GM12878 (cell line): ENCODE measurements around the gene PSMD1. TPM values are rescaled to one million over a fixed set of nuclear protein-coding genes. Genes with fewer than 3 reads are reported as not detected.

Source experiments
- ATAC-seq: fragments of 200-7000 bp; cut with Tn5 transposase; 3 replicates; pipeline ENCODE4 v1.9.1; 2020; ENCODE audit warnings: mild to moderate bottlenecking, moderate library complexity
- BruUV-seq: library from RNA; stranded (reverse); fragments of 400-500 nt; replicated peaks from 2 replicates; lab custom pipeline; 2021; lab: Mats Ljungman, UMichigan
- CTCF ChIA-PET: fragments of 300-600 bp; sonication (Branson Sonifier 250); formaldehyde crosslinking; extraction: SDS; loops from one replicate; lab custom pipeline; 2021; ENCODE audit warnings: inconsistent platforms; lab: Yijun Ruan, JAX
- POLR2A ChIA-PET: fragments of 350-600 bp; formaldehyde crosslinking; extraction: SDS; loops from one replicate; lab custom pipeline; 2021; ENCODE audit warnings: inconsistent platforms; lab: Charles Lee
- RAD21 ChIA-PET: fragments of 300-600 bp; sonication (Branson Sonifier 250); formaldehyde crosslinking; loops from one replicate; lab custom pipeline; 2023; ENCODE audit warnings: antibody characterized with exemption; ENCODE audit not compliant: unreplicated experiment; lab: Charles Lee
- SMC1A ChIA-PET: fragments of 300-600 bp; sonication (Branson Sonifier 250); formaldehyde crosslinking; loops from one replicate; lab custom pipeline; 2023; ENCODE audit not compliant: unreplicated experiment, uncharacterized antibody; lab: Charles Lee
- DNase-seq: peaks from one replicate; pipeline ENCODE4 v3.0.0-alpha.2; 2011; ENCODE audit warnings: low read depth, low spot score
- FAIRE-seq: peaks from 3 replicates; lab custom pipeline; 2011; peaks lifted over from hg19 to GRCh38; lab: Jason Lieb, UNC
- H2AFZ ChIP-seq: 2 replicates; pipeline ENCODE4 v1.6.0; 2011; ENCODE audit warnings: low read depth, low read length, control low read depth; ENCODE audit not compliant: control insufficient read depth
- H3K27ac ChIP-seq: 2 replicates; pipeline ENCODE4 v1.5.1; 2011; ENCODE audit warnings: control low read depth; ENCODE audit not compliant: control insufficient read depth, insufficient read depth
- H3K27me3 ChIP-seq, 2 experiments: replicated peaks in 1 of 2; 2 replicates each; pipeline versions ENCODE4 v1.6.0 to v1.6.1; 2011; ENCODE audit warnings: low read length in 1 of 2; ENCODE audit not compliant: control insufficient read depth in 2 of 2, insufficient read depth in 2 of 2
- H3K36me3 ChIP-seq, 2 experiments: 2 replicates each; pipeline ENCODE4 v1.5.1; 2011; ENCODE audit warnings: low read length in 1 of 2; ENCODE audit not compliant: control insufficient read depth in 2 of 2, insufficient read depth in 2 of 2
- H3K4me1 ChIP-seq: 2 replicates; pipeline ENCODE4 v1.6.1; 2011; ENCODE audit warnings: mild to moderate bottlenecking, low read length, moderate library complexity, mixed read lengths; ENCODE audit not compliant: control insufficient read depth, insufficient read depth
- H3K4me2 ChIP-seq: 2 replicates; pipeline ENCODE4 v1.6.0; 2011; ENCODE audit warnings: control low read depth; ENCODE audit not compliant: control insufficient read depth, insufficient read depth
- H3K4me3 ChIP-seq: fragments of 200-600 bp; sonication (generic); 2 replicates; pipeline ENCODE4 v1.5.1; 2016
- H3K79me2 ChIP-seq: 2 replicates; pipeline ENCODE4 v1.6.0; 2011; ENCODE audit warnings: low read length; ENCODE audit not compliant: control insufficient read depth, insufficient read depth
- H3K9ac ChIP-seq: 2 replicates; pipeline ENCODE4 v1.8.0; 2011; ENCODE audit warnings: low read length, control low read depth, mixed read lengths; ENCODE audit not compliant: control insufficient read depth, insufficient read depth
- H3K9me3 ChIP-seq: replicated peaks from 3 replicates; pipeline ENCODE4 v1.5.1; 2011; ENCODE audit warnings: mild to moderate bottlenecking, low read length; ENCODE audit not compliant: control insufficient read depth, insufficient read depth
- H4K20me1 ChIP-seq: 2 replicates; pipeline ENCODE4 v1.6.0; 2011; ENCODE audit not compliant: control insufficient read depth, insufficient read depth
- GABPA ChIP-seq: IDR thresholded peaks from 2 replicates; pipeline ENCODE4 v1.6.1; 2014; ENCODE audit warnings: antibody characterized with exemption, low read depth, mild to moderate bottlenecking, inconsistent platforms
- HCFC1 ChIP-seq: fragments of 150-350 bp; IDR thresholded peaks from 2 replicates; pipeline ENCODE4 v1.6.1; 2014; ENCODE audit warnings: low read length
- JUND ChIP-seq: IDR thresholded peaks from 2 replicates; pipeline ENCODE4 v1.6.1; 2012; ENCODE audit warnings: low read depth, mild to moderate bottlenecking, low read length, improper control_type of control experiment, moderate library complexity
- KDM1A ChIP-seq: fragments of 200-600 bp; sonication (generic); IDR thresholded peaks from 2 replicates; pipeline ENCODE4 v1.6.1; 2016; ENCODE audit warnings: borderline replicate concordance
- NR2F1 ChIP-seq: fragments of 450-650 bp; conservative IDR thresholded peaks from 2 replicates; pipeline ENCODE4 v1.6.1; 2017; ENCODE audit warnings: mild to moderate bottlenecking
- POU2F2 ChIP-seq: IDR thresholded peaks from 3 replicates; pipeline ENCODE4 v1.6.1; 2011; ENCODE audit warnings: low read depth, mild to moderate bottlenecking, low read length, borderline replicate concordance
- RB1 ChIP-seq: fragments of 450-650 bp; formaldehyde crosslinking; IDR thresholded peaks from 2 replicates; pipeline ENCODE4 v1.6.1; 2017; ENCODE audit warnings: mild to moderate bottlenecking, borderline replicate concordance
- RBBP5 ChIP-seq: fragments of 200-600 bp; sonication (generic); conservative IDR thresholded peaks from 2 replicates; pipeline ENCODE4 v1.6.1; 2016
- ZBED1 ChIP-seq: IDR thresholded peaks from 2 replicates; pipeline ENCODE4 v1.6.1; 2016; ENCODE audit warnings: borderline replicate concordance
- WGBS: methylation state at CpG from one replicate; pipeline ENCODE4 v1.1.6; 2016; ENCODE audit warnings: low lambda C conversion rate; ENCODE audit not compliant: insufficient replicate concordance, insufficient coverage; ENCODE audit errors: missing lambda C conversion rate; 5-methylcytosine and 5-hydroxymethylcytosine counted together
- in situ Hi-C: fragments of 300-500 bp; cut with MboI; formaldehyde crosslinking; loops from 9 replicates; pipeline ENCODE4 v1.14.3; 2018; ENCODE audit warnings: mixed read lengths
- intact Hi-C: fragments of 100-400 bp; cut with micrococcal nuclease; formaldehyde crosslinking; loops from one replicate; pipeline ENCODE4 v1.14.2; 2022; ENCODE audit not compliant: unreplicated experiment
- polyA plus RNA-seq, 11 experiments: library from polyadenylated mRNA; depleted of rRNA in 4 of 11; unstranded in 6 of 11; stranded (reverse) in 5 of 11; fragments of >200 nt; fragmentation: Nextera tagmentation in 4 of 11; fragmentation: Illumina TruSeq in 1 of 11; extraction: Ambion mirVana in 4 of 11; extraction: Trizol in 1 of 11; gene quantifications; 1 replicate in 1 of 11; 2 replicates in 10 of 11; pipeline versions ENCODE4 v1.2.1 to v1.2.3, GENCODE V29; 2011 to 2016; ENCODE audit warnings: inconsistent platforms in 2 of 11, missing spikeins in 2 of 11, low read depth in 1 of 11
- total RNA-seq, 4 experiments: library from RNA; depleted of rRNA in 3 of 4; stranded (reverse); fragments of >200 nt in 3 of 4; fragmentation: Illumina TruSeq in 1 of 4; extraction: Trizol in 1 of 4; gene quantifications; 2 replicates each; pipeline versions ENCODE4 v1.2.1 to v1.2.3, GENCODE V29; 2013 to 2021
- TF ChIP-seq, protein P1 (sequence below): IDR thresholded peaks from 2 replicates; pipeline ENCODE4 v1.6.1; 2011; ENCODE audit warnings: low read depth, mild to moderate bottlenecking, low read length, moderate library complexity, borderline replicate concordance; ENCODE audit errors: extremely low read depth
- TF ChIP-seq, protein P2 (sequence below): IDR thresholded peaks from 2 replicates; pipeline ENCODE4 v1.6.1; 2012; ENCODE audit warnings: low read depth, low read length, improper control_type of control experiment
- TF ChIP-seq, protein P3 (sequence below): fragments of 150-350 bp; IDR thresholded peaks from 2 replicates; pipeline ENCODE4 v1.6.1; 2016; ENCODE audit warnings: low read depth, low read length
- TF ChIP-seq, protein P4 (sequence below): fragments of 450-650 bp; formaldehyde crosslinking; IDR thresholded peaks from 2 replicates; pipeline ENCODE4 v1.4.0; 2020; ENCODE audit warnings: mild to moderate bottlenecking, moderate library complexity
- TF ChIP-seq, protein P5 (sequence below): IDR thresholded peaks from 2 replicates; pipeline ENCODE4 v1.6.1; 2012; ENCODE audit warnings: low read length, inconsistent platforms

The PSMD1 gene
- total and polyA plus RNA-seq, 10 of the 15 experiments (the other 5 are each of a cell fraction or from before 2014, with no cell fraction given), result 87.4 to 220 (median 139) TPM

DNA sequence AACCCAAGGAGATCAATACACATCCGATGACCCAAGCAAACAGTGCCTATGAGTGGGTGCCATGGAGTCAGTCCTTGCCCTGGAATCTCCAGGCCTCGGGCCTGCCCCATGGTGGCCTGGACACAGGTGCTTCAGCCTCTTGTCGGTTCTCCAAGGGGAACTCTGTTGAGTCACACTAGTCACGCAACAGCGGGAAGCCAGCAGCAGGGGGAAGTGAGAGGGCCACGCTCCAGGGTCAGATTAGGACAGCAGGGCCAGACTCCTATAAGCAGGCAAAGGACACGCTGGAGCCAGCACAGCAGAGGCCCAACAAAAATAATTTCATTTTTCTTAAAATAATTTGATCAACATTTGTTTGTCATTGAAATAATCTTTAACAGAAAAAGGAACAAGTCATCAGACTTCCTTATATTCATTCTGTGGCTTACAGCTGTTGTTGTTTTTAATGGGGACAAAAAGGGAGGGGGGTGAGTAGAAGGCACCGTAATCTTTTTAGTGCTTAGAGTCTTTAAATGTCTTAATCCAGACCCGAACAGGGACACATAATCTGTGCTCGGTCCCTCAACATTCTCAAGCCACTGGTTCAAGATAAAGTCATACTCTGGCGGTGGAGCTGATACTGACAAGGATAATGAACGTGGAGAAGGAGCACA is 125.3 kb downstream of the PSMD1 start:
- ATAC-seq, result peak; percentile 75
- H3K4me1 ChIP-seq, result peaks cover 48% of the 10 kb centered on the region
- intact Hi-C loops, result loop anchor here (2.0 kb wide), 1 partner anchor 45 kb away; no protein-coding TSS in a partner anchor
- H3K9ac ChIP-seq, result peak overlapping the region; percentile 59
- no peaks in the 10 kb centered on the region for H3K27me3 ChIP-seq
- H3K9me3 ChIP-seq, result no peaks in the 10 kb centered on the region
- ChIA-PET SMC1A (interaction anchor here (0.6 to 2.8 kb wide), 10 partner anchors 8 to 212 kb away, joined by 3 to 18 read pairs (median 4); partner anchors contain the start of gene ARMC9), CTCF (interaction anchor here (0.8 to 1.2 kb wide), 5 partner anchors 8 to 225 kb away, joined by 3 to 4 read pairs (median 3); no protein-coding TSS in a partner anchor), POLR2A (interaction anchor here (0.5 to 1.0 kb wide), 3 partner anchors 13 to 448 kb away, joined by 3 to 4 read pairs (median 3); no protein-coding TSS in a partner anchor), RAD21 (interaction anchor here (0.9 to 1.0 kb wide), 2 partner anchors 78 to 234 kb away, joined by 3 to 4 read pairs; no protein-coding TSS in a partner anchor)
- peak; percentile 52 for DNase-seq
- peak overlapping the region; percentile 81 for H3K27ac ChIP-seq
- peaks cover 2% of the 10 kb centered on the region; the same call in 1 of the 2 replicates for H3K79me2 ChIP-seq
- peak overlapping the region; percentile 34; the same call in 1 of the 2 replicates for H3K4me3 ChIP-seq
- in situ Hi-C loops, result no loop called here
- WGBS, result 40% methylated on average over 12 of the region's 12 CpGs
- no peaks in the 10 kb centered on the region for H4K20me1 ChIP-seq
- no peak for FAIRE-seq
- no peaks in the 10 kb centered on the region for H3K36me3 ChIP-seq
- H2AFZ ChIP-seq, result peak overlapping the region; percentile 31
- peak overlapping the region; percentile 56 for H3K4me2 ChIP-seq
- BruUV-seq, result TSS peak; percentile 67
- TF ChIP-seq GABPA, result no peak
- TF ChIP-seq, protein P1, sequence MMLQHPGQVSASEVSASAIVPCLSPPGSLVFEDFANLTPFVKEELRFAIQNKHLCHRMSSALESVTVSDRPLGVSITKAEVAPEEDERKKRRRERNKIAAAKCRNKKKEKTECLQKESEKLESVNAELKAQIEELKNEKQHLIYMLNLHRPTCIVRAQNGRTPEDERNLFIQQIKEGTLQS, result no peak
- TF ChIP-seq KDM1A, result no peak
- TF ChIP-seq ZBED1, result no peak
- TF ChIP-seq, protein P2, sequence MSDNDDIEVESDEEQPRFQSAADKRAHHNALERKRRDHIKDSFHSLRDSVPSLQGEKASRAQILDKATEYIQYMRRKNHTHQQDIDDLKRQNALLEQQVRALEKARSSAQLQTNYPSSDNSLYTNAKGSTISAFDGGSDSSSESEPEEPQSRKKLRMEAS, result no peak
- TF ChIP-seq RBBP5, result no peak
- TF ChIP-seq, protein P3, sequence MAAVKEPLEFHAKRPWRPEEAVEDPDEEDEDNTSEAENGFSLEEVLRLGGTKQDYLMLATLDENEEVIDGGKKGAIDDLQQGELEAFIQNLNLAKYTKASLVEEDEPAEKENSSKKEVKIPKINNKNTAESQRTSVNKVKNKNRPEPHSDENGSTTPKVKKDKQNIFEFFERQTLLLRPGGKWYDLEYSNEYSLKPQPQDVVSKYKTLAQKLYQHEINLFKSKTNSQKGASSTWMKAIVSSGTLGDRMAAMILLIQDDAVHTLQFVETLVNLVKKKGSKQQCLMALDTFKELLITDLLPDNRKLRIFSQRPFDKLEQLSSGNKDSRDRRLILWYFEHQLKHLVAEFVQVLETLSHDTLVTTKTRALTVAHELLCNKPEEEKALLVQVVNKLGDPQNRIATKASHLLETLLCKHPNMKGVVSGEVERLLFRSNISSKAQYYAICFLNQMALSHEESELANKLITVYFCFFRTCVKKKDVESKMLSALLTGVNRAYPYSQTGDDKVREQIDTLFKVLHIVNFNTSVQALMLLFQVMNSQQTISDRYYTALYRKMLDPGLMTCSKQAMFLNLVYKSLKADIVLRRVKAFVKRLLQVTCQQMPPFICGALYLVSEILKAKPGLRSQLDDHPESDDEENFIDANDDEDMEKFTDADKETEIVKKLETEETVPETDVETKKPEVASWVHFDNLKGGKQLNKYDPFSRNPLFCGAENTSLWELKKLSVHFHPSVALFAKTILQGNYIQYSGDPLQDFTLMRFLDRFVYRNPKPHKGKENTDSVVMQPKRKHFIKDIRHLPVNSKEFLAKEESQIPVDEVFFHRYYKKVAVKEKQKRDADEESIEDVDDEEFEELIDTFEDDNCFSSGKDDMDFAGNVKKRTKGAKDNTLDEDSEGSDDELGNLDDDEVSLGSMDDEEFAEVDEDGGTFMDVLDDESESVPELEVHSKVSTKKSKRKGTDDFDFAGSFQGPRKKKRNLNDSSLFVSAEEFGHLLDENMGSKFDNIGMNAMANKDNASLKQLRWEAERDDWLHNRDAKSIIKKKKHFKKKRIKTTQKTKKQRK, result no peak
- TF ChIP-seq, protein P4, sequence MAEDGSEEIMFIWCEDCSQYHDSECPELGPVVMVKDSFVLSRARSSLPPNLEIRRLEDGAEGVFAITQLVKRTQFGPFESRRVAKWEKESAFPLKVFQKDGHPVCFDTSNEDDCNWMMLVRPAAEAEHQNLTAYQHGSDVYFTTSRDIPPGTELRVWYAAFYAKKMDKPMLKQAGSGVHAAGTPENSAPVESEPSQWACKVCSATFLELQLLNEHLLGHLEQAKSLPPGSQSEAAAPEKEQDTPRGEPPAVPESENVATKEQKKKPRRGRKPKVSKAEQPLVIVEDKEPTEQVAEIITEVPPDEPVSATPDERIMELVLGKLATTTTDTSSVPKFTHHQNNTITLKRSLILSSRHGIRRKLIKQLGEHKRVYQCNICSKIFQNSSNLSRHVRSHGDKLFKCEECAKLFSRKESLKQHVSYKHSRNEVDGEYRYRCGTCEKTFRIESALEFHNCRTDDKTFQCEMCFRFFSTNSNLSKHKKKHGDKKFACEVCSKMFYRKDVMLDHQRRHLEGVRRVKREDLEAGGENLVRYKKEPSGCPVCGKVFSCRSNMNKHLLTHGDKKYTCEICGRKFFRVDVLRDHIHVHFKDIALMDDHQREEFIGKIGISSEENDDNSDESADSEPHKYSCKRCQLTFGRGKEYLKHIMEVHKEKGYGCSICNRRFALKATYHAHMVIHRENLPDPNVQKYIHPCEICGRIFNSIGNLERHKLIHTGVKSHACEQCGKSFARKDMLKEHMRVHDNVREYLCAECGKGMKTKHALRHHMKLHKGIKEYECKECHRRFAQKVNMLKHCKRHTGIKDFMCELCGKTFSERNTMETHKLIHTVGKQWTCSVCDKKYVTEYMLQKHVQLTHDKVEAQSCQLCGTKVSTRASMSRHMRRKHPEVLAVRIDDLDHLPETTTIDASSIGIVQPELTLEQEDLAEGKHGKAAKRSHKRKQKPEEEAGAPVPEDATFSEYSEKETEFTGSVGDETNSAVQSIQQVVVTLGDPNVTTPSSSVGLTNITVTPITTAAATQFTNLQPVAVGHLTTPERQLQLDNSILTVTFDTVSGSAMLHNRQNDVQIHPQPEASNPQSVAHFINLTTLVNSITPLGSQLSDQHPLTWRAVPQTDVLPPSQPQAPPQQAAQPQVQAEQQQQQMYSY, result no peak
- TF ChIP-seq RB1, result no peak
- no peak for TF ChIP-seq HCFC1
- no peak for TF ChIP-seq JUND
- TF ChIP-seq, protein P5, sequence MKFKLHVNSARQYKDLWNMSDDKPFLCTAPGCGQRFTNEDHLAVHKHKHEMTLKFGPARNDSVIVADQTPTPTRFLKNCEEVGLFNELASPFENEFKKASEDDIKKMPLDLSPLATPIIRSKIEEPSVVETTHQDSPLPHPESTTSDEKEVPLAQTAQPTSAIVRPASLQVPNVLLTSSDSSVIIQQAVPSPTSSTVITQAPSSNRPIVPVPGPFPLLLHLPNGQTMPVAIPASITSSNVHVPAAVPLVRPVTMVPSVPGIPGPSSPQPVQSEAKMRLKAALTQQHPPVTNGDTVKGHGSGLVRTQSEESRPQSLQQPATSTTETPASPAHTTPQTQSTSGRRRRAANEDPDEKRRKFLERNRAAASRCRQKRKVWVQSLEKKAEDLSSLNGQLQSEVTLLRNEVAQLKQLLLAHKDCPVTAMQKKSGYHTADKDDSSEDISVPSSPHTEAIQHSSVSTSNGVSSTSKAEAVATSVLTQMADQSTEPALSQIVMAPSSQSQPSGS, result no peak
- TF ChIP-seq POU2F2, result no peak
- TF ChIP-seq NR2F1, result peak; percentile 64; the same call in 1 of the 2 replicates
